Ovary (tissue), 3 donors: ENCODE results near the gene WIPF1.

Experiments used
- CTCF ChIP-seq, 3 donors: fragments of 450-650 bp in 2 of 3; fragments of 200-600 bp in 1 of 3; IDR thresholded peaks; one replicate each; pipeline versions ENCODE4 v1.5.1 to v1.8.0; 2016 to 2022; ENCODE audit warnings: antibody characterized with exemption in 3 of 3, mild to moderate bottlenecking in 1 of 3
- EP300 ChIP-seq: sonication (generic); formaldehyde crosslinking; IDR thresholded peaks from one replicate; pipeline ENCODE4 v1.6.1; 2017; ENCODE audit warnings: antibody characterized with exemption
- POLR2A ChIP-seq: fragments of 450-650 bp; IDR thresholded peaks from one replicate; pipeline ENCODE4 v1.6.1; 2017; ENCODE audit warnings: antibody characterized with exemption, mild to moderate bottlenecking, moderate library complexity
- donor health status: DM: no; HTN: no; CAD: no.

- TF ChIP-seq CTCF (IDR thresholded peaks at IDR 0.05) (no peak), POLR2A (no peak), EP300 (no peak)
Measured at GRCh38 chr2:174611006-174611405, 13.4 kb upstream of the WIPF1 start.
